ENCODE results near the gene IMPA2.

GRCh38 chr18:12008842-12009580 lies 27.7 kb downstream of the IMPA2 start:
- TF ChIP-seq CTCF (optimal IDR thresholded peaks at IDR 0.05 in 1 of 3, IDR thresholded peaks at IDR 0.05 in 1 of 3, conservative IDR thresholded peaks at IDR 0.05 in 1 of 3; ENCODE audit: extremely low read depth in 1 of 3, insufficient read depth in 2 of 3, low read length in 3 of 3) = no peak
- TF ChIP-seq EZH2 (IDR thresholded peaks at IDR 0.05; ENCODE audit: low read length) = no peak

Data from keratinocyte (primary cell).